Stimulated activated CD4-positive, alpha-beta T cell treated with anti-CD3 and anti-CD28 coated beads, Interleukin-4, amount 100 ng/mL, for 48 hours (primary cell): Measurements from ENCODE around the gene CHST11.
"Not testable (repeated sequence)": the region's sequence is repeated elsewhere in the genome, so short reads cannot be mapped to it uniquely, and the experiment has no call there.

Source experiments
- DNase-seq, 2 donors: peaks; one replicate each; pipeline ENCODE4 v3.0.0-alpha.2; 2020; ENCODE audit warnings: low read depth in 2 of 2

Gene CHST11

GRCh38 chr12:104526751-104527150 is 70.0 kb downstream of the CHST11 start:
- no peak for DNase-seq

DNA sequence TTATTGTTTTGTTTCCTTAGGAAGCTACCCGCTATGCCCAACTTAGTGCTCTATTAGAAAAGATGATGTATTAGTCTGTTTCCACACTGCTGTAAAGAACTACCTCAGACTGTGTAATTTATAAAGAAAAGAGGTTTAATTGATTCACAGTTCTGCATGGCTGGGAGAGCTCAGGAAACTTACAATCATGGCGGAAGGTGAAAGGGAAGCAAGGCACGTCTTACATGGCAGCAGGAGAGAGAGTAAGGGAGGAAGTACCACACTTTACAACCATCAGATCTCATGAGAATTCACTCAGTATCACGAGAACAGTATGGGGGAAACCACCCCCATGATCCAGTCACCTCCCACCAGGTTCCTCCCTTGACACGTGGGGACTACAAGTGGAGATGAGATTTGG is 70.9 kb downstream of the CHST11 start:
- DNase-seq, result not testable (repeated sequence)

GRCh38 chr12:104529130-104529874 is 72.6 kb downstream of the CHST11 start:
- DNase-seq, result no peak

DNA sequence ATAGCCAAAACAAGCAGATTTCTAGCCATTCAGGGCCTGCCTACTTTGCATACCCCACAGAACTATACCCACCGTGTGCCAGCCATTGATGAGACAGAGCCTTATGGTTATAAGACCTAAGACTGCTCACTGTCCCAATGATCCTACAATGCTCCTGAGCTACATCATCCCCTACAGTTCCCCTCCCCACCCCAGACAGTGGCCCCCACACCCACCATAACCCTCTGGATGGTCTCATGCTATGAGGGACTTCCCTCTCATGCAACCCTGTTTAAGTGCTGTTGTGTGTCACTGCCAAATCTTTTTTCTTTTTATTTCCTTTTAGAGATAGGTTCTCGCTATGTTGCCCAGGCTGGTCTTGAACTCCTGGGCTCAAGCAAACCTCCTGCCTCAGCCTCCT is 75.9 kb downstream of the CHST11 start:
- DNase-seq, result no peak

GRCh38 chr12:104533134-104533533 is 76.4 kb downstream of the CHST11 start:
- DNase-seq, result no peak

GRCh38 chr12:104534162-104534856 is 77.6 kb downstream of the CHST11 start:
- no peak for DNase-seq

DNA sequence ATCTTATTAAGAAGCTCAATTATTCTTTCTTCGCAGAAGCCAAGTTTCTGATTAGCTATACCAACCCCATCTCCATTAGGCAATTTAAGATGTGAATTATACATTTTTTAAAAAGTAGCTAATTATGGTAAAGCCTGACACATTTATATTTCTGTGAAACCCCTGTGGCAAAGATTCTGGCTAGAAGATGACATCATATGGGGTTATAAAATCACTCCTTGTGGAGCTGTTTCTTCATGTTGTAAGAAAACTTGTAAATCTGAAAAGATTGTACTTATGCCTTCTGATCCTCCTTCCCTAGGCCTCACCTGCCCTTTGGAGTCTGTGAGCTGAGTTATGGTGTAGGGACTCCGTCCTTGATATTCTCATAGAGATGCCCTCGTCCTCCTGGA is 78.1 kb downstream of the CHST11 start:
- DNase-seq, result no peak

DNA sequence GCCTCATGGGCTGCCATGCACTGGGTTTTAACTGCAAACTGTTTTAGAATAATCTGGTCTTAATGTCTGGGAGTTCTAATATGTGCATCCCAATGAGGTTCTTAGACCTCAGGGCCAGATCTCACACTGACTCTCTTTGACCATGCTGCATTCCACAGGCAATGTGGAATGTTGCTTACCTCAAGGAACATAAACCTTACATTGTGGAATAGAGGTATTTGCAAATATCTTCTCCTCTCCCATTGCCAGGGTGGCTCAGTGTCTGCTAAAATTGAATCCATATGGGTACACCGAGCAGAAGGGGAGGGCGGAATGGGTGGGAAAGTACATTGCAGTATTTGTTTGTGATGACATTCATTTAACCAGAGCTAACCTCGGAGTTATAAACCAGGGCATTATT is 78.6 kb downstream of the CHST11 start:
- DNase-seq, result no peak

DNA sequence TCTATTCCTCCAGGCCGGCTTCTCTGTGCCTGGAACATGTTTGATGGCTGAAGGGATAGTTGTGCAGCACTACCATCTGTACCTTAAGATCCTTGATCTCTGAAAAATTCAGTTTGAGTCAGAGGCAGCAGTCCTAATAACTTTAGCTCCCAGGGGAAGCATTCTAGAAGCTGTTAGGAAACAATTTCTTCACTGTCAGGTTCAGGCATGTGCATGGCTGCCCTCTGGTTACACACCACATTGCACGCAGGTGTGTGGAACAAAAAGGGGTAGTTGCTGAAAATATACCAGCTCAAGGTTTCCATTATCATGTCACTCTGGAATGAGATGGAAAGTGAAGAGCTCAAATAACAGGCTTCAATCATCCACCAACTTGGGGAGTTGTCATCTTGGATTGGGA is 80.1 kb downstream of the CHST11 start:
- no peak for DNase-seq

DNA sequence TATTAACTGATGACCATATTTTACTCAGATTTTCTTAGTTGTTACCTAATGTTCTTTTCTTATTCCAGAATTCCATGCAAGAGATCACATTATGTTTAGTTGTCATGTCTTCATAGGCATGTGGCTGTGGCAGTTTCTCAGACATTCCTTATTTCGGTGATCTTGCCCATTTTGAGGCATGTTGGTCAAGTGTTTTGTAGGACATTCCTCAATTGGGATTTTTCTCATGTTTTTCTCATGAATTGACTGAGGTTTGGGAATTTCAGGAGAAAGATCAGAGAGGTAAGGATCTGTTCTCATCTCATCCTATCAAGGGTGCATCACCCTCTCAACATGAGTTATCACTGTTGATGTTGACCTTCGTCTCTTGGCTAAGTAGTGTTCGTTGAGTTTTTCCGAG is 81.3 kb downstream of the CHST11 start:
- DNase-seq, result no peak

DNA sequence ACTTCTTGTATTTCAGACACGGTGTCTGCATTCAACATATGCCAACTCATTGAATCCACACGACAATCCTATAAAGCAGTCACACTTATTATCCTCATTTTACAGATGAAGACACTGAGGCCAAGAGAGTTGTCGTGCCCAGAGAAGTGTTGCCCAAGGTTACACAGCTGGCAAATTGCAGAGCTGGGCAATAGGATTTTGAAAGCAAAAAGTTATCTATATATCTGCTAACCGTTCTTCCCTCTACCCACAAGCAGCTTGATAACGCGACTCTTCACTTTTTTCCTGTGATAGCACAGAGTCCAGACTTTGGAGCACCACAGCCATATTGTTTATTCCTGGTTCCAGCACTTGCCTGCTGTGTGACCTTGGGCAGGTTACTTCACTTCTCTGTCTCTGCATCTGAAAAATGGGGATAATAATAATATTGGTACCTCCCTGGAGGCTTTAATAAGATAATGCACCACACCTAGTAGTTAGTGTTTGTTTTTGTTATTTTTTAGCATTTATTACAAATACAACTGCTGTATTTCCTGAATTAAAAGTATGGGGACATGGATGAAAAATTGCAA is 82.2 kb downstream of the CHST11 start:
- DNase-seq, result no peak

GRCh38 chr12:104544836-104545235 is 88.1 kb downstream of the CHST11 start:
- DNase-seq, result no peak

DNA sequence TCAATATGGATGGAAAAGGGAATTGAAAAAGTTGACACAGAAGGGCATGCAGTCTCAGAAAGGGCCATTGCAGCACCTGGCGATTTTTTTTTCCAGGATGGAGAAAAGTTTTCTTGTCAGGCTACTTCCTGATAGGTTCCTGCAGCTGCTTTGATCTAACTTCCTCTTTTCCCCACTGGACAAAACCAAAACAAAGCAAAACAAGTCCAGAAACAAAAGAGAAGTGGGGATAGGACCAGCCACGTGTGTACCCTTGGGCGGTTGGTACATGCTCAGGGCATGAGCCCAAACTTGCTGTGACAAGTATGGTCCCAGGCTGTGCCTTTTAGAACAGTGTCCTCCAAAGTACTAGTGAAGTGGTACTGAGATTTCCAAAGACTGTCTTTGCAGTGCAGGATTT is 89.8 kb downstream of the CHST11 start:
- no peak for DNase-seq

- DNase-seq, result no peak
These were observed 90.5 kb downstream of the CHST11 start for GRCh38 chr12:104547235-104547634.

- DNase-seq, result no peak
These were observed 93.2 kb downstream of the CHST11 start for GRCh38 chr12:104549815-104550480.

DNA sequence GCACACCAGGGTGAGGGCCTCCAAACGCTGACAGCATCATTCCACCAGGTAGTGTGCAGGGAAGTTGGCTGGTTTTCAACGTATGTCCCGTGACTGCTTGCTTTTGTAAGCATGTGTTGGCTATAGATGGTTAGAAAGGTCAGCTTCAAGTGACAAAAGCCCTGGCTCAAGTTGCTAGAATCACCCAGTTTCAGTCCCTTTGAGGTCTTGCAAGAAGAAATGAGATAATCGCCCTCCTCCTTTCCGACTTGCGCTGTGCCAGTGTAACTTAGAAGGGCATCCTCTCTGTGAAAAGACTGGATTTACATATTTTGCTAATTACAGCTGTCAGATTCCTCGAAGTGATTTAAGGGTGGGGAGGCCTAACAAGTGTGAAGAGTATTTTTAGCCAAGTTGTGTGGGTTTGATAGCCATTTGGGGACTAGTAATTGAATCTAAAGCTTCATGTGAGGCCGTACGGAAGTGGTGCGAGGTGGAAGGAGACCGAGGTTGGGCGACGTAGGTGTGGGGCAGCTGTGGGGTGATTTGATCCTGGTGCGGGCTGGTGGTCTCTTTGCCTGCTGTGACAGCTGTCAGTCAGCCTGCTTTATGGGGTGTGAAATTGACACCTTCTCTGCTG is 94.7 kb downstream of the CHST11 start:
- no peak for DNase-seq

DNA sequence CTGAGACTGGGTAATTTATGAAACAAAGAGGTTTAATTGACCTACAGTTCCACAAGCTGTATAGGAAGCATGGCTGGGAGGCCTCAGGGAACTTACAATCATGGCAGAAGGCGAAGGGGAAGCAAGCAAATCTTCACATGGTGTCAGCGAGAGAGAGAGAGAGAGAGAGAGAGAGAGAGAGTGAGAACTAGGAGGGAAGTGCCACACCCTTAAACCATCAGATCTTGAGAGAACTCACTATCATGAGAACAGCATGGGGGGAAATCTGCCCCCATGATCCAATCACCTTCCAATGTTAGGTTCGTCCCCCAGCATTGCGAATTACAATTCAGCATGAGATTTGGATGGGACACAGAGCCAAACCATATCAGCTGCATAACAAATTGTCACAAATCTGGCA is 96.7 kb downstream of the CHST11 start:
- no peak for DNase-seq

GRCh38 chr12:104555648-104556047 is 98.9 kb downstream of the CHST11 start:
- DNase-seq, result no peak

DNA sequence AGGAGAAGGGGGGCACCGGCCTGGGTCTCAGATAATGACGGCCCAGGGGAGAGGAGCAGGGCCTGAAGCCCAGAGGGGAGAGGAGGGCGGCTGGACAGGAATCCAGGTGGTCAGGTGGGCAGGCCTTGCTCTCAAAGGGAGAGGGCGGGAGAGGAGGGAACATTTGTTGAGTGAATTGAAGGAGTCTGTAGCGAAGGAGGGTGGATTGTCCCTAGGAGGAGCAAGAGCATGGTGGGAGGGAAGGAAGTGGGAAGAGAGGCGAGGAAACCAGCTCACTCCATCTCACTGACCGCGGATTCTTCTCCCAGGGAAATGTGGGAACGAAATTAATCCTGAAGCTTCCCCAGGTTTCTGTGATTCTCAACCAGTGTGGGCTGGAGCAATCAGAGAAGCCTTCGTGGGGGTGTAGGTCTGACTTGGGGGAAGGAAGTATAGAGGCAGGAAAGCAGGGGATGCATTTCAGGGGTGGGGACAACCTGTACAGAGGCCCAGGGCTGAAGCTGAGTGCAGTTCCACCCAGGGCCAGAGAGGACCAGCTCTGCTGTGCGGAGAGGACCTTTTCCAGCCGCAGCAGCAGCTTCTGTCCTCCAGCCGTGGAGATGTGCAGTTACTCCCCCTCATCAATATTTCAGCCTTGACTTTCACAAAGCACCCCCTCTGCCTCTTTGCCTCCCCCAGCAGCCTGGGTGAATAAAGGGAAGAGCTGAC is 100.9 kb downstream of the CHST11 start:
- DNase-seq, result no peak

DNA sequence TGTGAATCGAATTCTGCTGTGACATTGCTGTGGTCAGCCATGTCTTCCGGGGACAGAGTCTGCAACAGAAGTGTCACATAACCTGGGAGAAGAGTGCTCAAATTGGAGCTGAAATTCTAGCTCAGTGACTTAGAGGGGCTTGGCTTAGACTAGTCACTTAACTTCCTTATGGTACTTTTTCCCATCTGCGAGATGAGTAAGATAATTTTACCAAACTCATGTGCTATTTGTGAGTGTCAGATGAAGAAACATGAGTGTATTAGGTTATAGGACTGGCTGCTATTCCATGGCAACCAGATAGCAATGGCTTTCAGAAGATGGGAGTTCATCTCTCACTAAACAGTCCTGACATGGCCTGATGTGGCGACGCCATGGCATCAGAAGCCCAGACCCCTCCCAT is 104.1 kb downstream of the CHST11 start:
- DNase-seq, result no peak

DNA sequence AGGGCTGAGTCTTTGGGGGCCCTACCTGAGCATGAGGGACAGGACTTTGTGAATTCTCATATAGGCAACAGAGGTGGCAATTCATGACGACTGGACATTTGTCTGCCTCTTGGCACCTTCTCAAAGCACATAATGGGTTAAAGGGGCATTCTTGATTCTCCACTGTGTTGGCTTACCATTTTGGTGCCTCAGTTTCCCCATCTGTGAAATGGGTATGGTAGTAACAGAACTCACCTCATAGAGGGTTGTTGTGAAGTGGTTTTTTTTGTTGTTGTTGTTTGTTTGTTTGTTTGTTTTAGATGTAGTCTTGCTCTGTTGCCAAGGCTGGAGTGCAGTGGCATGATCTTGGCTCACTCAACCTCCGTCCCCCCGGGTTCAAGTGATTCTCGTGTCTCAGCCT is 106.0 kb downstream of the CHST11 start:
- DNase-seq, result no peak

DNA sequence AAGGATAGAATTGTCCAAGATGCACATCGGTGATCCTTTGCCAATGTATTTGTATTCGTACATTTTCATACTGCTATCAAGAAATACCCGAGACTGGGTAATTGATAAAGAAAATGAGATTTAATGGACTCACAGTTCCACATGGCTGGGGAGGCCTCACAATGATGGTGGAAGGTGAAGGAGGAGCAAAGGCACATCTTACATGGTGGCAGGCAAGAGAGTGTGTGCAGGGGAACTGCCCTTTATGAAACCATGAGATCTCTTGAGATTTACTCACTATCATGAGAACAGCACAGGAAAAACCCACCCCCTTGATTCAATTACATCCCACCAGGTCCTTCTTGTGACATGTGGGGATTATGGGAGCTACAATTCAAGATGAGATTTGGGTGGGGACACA is 107.9 kb downstream of the CHST11 start:
- not testable (repeated sequence) for DNase-seq
